ACC112 (cell line): ENCODE results near the gene LAYN.

Source experiments
- H2AFZ ChIP-seq: fragments of 200-600 bp; sonication (generic); one replicate; pipeline ENCODE4 v1.6.0; 2017; ENCODE audit warnings: antibody characterized with exemption, low read length; ENCODE audit not compliant: unreplicated experiment
- H3K27ac ChIP-seq: fragments of 200-600 bp; sonication (generic); 2 replicates; pipeline ENCODE4 v1.5.1; 2014; ENCODE audit warnings: low read depth, mild to moderate bottlenecking, antibody characterized with exemption, low read length, moderate library complexity
- H3K27me3 ChIP-seq: fragments of 200-600 bp; sonication (generic); 2 replicates; pipeline ENCODE4 v1.6.1; 2014; ENCODE audit warnings: mild to moderate bottlenecking, antibody characterized with exemption, low read length, moderate library complexity, mixed read lengths; ENCODE audit not compliant: insufficient read depth
- H3K36me3 ChIP-seq: fragments of 200-600 bp; sonication (generic); 2 replicates; pipeline ENCODE4 v1.6.1; 2016; ENCODE audit warnings: mild to moderate bottlenecking, antibody characterized with exemption, low read length, moderate library complexity, mixed read lengths; ENCODE audit not compliant: insufficient read depth
- H3K4me1 ChIP-seq: fragments of 200-600 bp; sonication (generic); one replicate; pipeline ENCODE4 v1.6.1; 2016; ENCODE audit warnings: low read length, mixed read lengths; ENCODE audit not compliant: insufficient read depth, unreplicated experiment, control insufficient read depth
- H3K4me3 ChIP-seq: fragments of 200-600 bp; sonication (generic); 2 replicates; pipeline ENCODE4 v1.5.1; 2014; ENCODE audit warnings: mild to moderate bottlenecking, low read depth, low read length
- H3K79me2 ChIP-seq: fragments of 200-600 bp; sonication (generic); one replicate; pipeline ENCODE4 v1.6.0; 2016; ENCODE audit warnings: low read length; ENCODE audit not compliant: control insufficient read depth, unreplicated experiment, insufficient read depth

Gene LAYN

DNA sequence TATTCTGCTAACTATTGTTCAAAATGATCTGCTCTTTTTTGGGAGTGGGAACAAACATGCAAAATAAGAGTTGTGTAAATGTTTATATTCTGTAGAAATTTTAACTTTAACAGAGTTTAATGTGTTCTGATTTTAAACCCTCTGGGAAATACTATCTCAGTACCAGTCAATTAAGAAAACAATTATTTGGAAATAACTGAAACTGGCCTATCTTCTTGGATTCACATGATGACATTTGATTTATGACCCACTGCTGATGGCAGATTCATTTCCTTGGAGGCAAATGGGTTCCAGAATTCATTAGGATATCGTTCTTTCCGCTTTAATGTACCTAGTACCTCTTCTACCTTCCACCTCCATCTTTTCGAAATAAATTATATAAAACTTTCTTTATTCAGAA, 67.2 kb downstream of the LAYN start:
- Histone ChIP-seq H3K27me3 (no peaks in the 10 kb centered on the region), H3K79me2 (peaks cover 71% of the 10 kb centered on the region), H3K27ac (no peak overlapping the region)

More for the DNA sequence above, 67.2 kb downstream of the LAYN start:
- H2AFZ ChIP-seq, result no peak overlapping the region
- H3K4me3 ChIP-seq, result no peak overlapping the region
- H3K36me3 ChIP-seq, result no peaks in the 10 kb centered on the region
- H3K4me1 ChIP-seq, result peaks cover 26% of the 10 kb centered on the region
